ENCODE results near the gene MAPRE3.

MAPRE3 gene

DNA sequence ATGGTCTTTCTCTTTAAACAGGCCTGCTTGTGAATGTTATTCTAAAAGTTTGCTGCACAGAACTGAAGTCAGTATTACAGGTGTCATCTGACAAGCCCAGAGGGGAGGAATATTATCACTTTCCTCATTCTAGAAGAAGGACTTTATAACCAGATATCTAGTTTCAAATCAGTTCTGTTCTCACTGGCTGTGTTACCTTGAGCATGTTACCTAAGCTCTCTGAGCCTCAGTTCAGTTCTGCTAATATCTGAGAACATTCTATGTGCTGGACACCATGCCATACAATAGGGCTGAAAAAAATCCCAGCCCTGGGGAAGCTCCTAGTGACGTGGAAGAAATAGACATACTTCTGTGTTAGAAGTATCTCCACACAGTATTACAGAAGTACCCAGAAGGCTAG lies 27.9 kb downstream of the MAPRE3 start:
- Mint-ChIP-seq H3K27ac (no peak overlapping the region), H3K4me3 (no peak overlapping the region), H3K36me3 (ENCODE audit: low read depth) (no peaks in the 10 kb centered on the region), H3K27me3 (ENCODE audit: low read depth, poor library complexity) (peaks cover 13% of the 10 kb centered on the region), H3K4me1 (no peaks in the 10 kb centered on the region), H3K9me3 (no peaks in the 10 kb centered on the region)
- TF ChIP-seq, protein P1, sequence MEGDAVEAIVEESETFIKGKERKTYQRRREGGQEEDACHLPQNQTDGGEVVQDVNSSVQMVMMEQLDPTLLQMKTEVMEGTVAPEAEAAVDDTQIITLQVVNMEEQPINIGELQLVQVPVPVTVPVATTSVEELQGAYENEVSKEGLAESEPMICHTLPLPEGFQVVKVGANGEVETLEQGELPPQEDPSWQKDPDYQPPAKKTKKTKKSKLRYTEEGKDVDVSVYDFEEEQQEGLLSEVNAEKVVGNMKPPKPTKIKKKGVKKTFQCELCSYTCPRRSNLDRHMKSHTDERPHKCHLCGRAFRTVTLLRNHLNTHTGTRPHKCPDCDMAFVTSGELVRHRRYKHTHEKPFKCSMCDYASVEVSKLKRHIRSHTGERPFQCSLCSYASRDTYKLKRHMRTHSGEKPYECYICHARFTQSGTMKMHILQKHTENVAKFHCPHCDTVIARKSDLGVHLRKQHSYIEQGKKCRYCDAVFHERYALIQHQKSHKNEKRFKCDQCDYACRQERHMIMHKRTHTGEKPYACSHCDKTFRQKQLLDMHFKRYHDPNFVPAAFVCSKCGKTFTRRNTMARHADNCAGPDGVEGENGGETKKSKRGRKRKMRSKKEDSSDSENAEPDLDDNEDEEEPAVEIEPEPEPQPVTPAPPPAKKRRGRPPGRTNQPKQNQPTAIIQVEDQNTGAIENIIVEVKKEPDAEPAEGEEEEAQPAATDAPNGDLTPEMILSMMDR (IDR thresholded peaks at IDR 0.05): no peak
- no peak for DNase-seq

DNA sequence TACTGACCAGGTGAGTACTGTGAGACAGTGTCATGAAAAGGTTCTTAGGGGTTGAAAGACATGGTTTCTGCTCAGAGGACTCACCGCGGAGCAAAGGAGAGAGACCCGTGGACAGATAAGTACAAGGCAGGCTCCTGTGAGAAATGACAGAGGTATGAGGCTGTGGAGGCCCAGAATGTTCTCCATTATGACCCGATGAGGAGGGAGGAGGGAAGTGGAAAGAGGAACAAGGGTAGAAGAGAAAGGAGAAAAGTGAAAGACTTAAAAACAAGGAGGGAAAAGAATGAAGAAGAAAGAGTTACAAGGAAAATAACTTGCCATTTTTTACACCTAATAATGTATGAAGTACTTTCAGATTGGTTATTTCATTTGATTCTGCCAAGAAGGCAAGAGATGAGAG lies 29.8 kb downstream of the MAPRE3 start:
- Mint-ChIP-seq H3K27ac (no peak overlapping the region), H3K4me3 (no peak overlapping the region), H3K9me3 (no peaks in the 10 kb centered on the region), H3K27me3 (ENCODE audit: low read depth, poor library complexity) (peaks cover 14% of the 10 kb centered on the region), H3K36me3 (ENCODE audit: low read depth) (no peaks in the 10 kb centered on the region), H3K4me1 (no peaks in the 10 kb centered on the region)
- DNase-seq: no peak
- TF ChIP-seq, protein P1 (IDR thresholded peaks at IDR 0.05): no peak

DNA sequence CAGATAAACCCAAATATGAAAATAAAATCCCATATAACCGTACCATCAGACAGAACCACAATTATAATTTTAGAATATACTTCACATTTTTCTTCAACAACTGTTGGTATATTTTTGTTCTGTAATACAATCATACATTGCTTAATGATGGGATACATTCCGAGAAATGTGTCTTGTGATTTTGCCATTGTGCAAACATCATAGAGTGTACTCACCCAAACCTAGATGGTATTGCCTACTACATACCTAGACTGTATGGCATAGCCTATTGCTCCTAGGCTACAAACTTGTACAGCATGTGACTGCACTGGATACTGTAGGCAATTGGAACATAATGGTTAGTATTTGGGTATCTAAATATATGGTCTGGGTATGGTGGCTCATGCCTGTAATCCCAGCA lies 30.6 kb downstream of the MAPRE3 start:
- no peak overlapping the region for H3K27ac Mint-ChIP-seq
- H3K9me3 Mint-ChIP-seq: no peaks in the 10 kb centered on the region
- TF ChIP-seq, protein P1 (IDR thresholded peaks at IDR 0.05): no peak
- no peak for DNase-seq
- H3K36me3 Mint-ChIP-seq (ENCODE audit: low read depth): no peaks in the 10 kb centered on the region
- H3K4me1 Mint-ChIP-seq: no peaks in the 10 kb centered on the region
- no peak overlapping the region for H3K4me3 Mint-ChIP-seq
- peaks cover 14% of the 10 kb centered on the region for H3K27me3 Mint-ChIP-seq (ENCODE audit: low read depth, poor library complexity)

DNA sequence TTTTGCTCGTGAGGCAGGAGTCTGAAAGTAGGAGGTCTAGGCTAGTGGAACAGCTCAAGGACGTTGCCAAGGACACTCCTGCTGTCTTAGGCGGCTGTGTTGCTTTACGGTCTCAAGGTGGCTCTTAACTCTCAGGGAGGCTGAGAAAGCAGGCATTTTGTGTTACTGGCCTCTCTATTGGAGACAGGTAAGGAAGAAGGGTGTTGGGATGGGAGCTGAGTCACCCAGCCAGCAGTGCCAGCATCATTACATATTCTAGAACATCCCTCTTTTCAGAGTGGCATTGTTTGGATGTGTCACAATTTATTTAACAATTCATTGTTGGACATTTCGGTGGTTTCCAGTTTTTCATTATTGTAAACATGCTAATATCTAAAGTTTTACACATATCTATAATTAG lies 31.5 kb downstream of the MAPRE3 start:
- Mint-ChIP-seq H3K27ac (no peak overlapping the region), H3K4me1 (no peaks in the 10 kb centered on the region), H3K4me3 (no peak overlapping the region), H3K9me3 (no peaks in the 10 kb centered on the region), H3K27me3 (ENCODE audit: low read depth, poor library complexity) (peaks cover 12% of the 10 kb centered on the region), H3K36me3 (ENCODE audit: low read depth) (no peaks in the 10 kb centered on the region)
- no peak for DNase-seq
- TF ChIP-seq, protein P1 (IDR thresholded peaks at IDR 0.05): no peak

DNA sequence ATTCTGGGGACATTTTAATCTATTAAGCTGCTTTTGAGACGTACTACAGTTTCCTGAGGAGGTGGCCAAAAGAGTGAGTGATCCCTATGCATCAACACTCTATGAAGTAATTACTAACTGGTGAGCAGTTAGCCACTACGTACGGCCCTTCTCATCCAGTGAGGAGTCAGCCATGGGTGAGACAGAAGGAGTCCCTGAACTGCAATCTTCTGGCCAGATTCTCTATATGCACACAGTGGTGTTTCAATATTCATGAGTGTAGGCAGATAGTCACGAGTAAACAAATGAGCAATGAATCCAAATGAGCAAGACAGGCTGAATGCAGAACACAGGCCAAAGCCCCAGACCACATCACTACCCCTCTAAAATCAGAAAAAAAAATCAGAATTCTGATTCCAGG lies 32.6 kb downstream of the MAPRE3 start:
- TF ChIP-seq, protein P1 (IDR thresholded peaks at IDR 0.05): no peak

DNA sequence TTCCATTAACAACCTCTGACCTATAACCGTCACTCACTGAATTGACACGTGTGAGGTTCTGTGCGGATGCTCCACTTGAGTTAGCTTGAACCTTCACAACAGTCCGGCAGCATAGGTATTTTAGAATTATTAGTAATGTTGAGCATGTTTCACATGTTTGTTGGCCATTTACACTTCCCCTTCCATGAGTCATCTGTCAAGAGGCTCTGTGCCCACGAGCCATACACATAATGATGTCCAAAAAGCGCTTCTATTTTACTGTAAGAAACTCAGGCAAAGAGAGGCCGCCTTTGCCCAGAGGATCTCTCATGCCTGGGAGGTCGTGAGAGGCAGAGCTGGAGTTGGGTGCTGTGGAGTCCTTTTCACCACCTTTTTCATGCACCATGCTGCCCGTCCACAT lies 33.4 kb downstream of the MAPRE3 start:
- H3K4me3 Mint-ChIP-seq: no peak overlapping the region
- H3K4me1 Mint-ChIP-seq: no peaks in the 10 kb centered on the region
- peaks cover 7% of the 10 kb centered on the region for H3K27me3 Mint-ChIP-seq (ENCODE audit: low read depth, poor library complexity)
- H3K36me3 Mint-ChIP-seq (ENCODE audit: low read depth): no peaks in the 10 kb centered on the region
- no peak for DNase-seq
- TF ChIP-seq, protein P1 (IDR thresholded peaks at IDR 0.05): no peak
- no peaks in the 10 kb centered on the region for H3K9me3 Mint-ChIP-seq
- H3K27ac Mint-ChIP-seq: no peak overlapping the region

More for the DNA sequence above, 32.6 kb downstream of the MAPRE3 start:
- H3K27ac Mint-ChIP-seq: no peak overlapping the region
- no peak for DNase-seq
- no peaks in the 10 kb centered on the region for H3K4me1 Mint-ChIP-seq
- H3K27me3 Mint-ChIP-seq (ENCODE audit: low read depth, poor library complexity): peaks cover 9% of the 10 kb centered on the region
- no peaks in the 10 kb centered on the region for H3K36me3 Mint-ChIP-seq (ENCODE audit: low read depth)
- no peak overlapping the region for H3K4me3 Mint-ChIP-seq
- no peaks in the 10 kb centered on the region for H3K9me3 Mint-ChIP-seq

Data from nephron progenitor cell (in vitro differentiated cells).